Coronary artery (tissue), 2 donors: ENCODE measurements around the gene TRAPPC8.

Experiments
- DNase-seq: peaks from one replicate; pipeline ENCODE4 v3.0.0-alpha.2; 2017; ENCODE audit warnings: low spot score
- H3K27ac ChIP-seq, 2 donors: fragments of 200-600 bp; sonication (generic); one replicate each; pipeline ENCODE4 v1.5.1; 2016 to 2019
- H3K4me3 ChIP-seq: fragments of 200-600 bp; sonication (generic); 2 replicates; pipeline ENCODE4 v1.5.1; 2016; ENCODE audit warnings: mild to moderate bottlenecking, moderate library complexity
- TF ChIP-seq, protein P1 (sequence below): fragments of 200-600 bp; sonication (generic); IDR thresholded peaks from one replicate; pipeline ENCODE4 v1.5.1; 2019; ENCODE audit warnings: antibody characterized with exemption

TRAPPC8 gene

DNA sequence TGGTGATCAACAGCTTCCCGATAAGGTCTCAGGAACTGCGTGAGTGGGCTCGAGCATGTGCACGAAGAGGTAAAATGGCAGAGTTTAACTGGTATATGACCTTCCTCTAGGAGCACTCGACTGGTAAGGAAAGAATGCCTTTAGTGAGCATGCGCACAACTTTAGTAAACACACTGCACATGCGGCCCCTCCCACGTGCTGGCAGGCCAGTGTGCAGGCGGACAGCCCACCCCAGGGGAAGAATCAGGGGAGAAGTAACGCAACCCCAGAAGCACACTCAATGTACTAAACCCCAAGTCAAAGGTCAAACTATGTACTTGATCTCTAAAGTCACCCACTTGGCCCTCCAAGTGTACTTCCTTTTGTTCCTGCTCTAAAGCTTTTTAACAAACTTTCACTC, 153.5 kb downstream of the TRAPPC8 start:
- DNase-seq, result no peak
- Histone ChIP-seq H3K4me3 (no peak overlapping the region), H3K27ac (no peak overlapping the region)
- TF ChIP-seq, protein P1, sequence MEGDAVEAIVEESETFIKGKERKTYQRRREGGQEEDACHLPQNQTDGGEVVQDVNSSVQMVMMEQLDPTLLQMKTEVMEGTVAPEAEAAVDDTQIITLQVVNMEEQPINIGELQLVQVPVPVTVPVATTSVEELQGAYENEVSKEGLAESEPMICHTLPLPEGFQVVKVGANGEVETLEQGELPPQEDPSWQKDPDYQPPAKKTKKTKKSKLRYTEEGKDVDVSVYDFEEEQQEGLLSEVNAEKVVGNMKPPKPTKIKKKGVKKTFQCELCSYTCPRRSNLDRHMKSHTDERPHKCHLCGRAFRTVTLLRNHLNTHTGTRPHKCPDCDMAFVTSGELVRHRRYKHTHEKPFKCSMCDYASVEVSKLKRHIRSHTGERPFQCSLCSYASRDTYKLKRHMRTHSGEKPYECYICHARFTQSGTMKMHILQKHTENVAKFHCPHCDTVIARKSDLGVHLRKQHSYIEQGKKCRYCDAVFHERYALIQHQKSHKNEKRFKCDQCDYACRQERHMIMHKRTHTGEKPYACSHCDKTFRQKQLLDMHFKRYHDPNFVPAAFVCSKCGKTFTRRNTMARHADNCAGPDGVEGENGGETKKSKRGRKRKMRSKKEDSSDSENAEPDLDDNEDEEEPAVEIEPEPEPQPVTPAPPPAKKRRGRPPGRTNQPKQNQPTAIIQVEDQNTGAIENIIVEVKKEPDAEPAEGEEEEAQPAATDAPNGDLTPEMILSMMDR, result no peak

- no peak overlapping the region for H3K4me3 ChIP-seq
- no peak for DNase-seq
- TF ChIP-seq, protein P1, result no peak
These were observed 159.9 kb downstream of the TRAPPC8 start for GRCh38 chr18:31783059-31783458.

More at GRCh38 chr18:31783059-31783458, 159.9 kb downstream of the TRAPPC8 start:
- H3K27ac ChIP-seq, result no peak overlapping the region
